Uterus (tissue), 4 donors: ENCODE data around the gene MMGT1. TPM values are rescaled to one million over a fixed set of nuclear protein-coding genes. Genes with fewer than 3 reads are reported as not detected.

ENCODE experiments used
- DNase-seq, 2 donors: peaks; one replicate each; pipeline ENCODE4 v3.0.0-alpha.2; 2019 to 2020
- H3K27ac ChIP-seq, 2 donors: fragments of 200-600 bp; sonication (generic); 1 replicate in 1 of 2; 2 replicates in 1 of 2; pipeline ENCODE4 v1.5.1; 2016 to 2018
- H3K27me3 ChIP-seq, 2 donors: fragments of 200-600 bp; sonication (generic); one replicate each; pipeline ENCODE4 v1.5.1; 2018 to 2019; ENCODE audit warnings: control low read depth in 1 of 2
- H3K36me3 ChIP-seq, 2 donors: fragments of 200-600 bp; sonication (generic); one replicate each; pipeline ENCODE4 v1.5.1; 2019; ENCODE audit warnings: control low read depth in 1 of 2
- H3K4me1 ChIP-seq, 2 donors: fragments of 200-600 bp; sonication (generic); one replicate each; pipeline ENCODE4 v1.5.1; 2018 to 2019; ENCODE audit warnings: control low read depth in 1 of 2
- H3K4me3 ChIP-seq, 2 donors: fragments of 200-600 bp; sonication (generic); 1 replicate in 1 of 2; 2 replicates in 1 of 2; pipeline ENCODE4 v1.5.1; 2018 to 2019; ENCODE audit warnings: mild to moderate bottlenecking in 1 of 2
- H3K9me3 ChIP-seq, 2 donors: fragments of 200-600 bp; sonication (generic); one replicate each; pipeline ENCODE4 v1.5.1; 2019; ENCODE audit warnings: control low read depth in 1 of 2
- CTCF ChIP-seq, 4 experiments: fragments of 200-600 bp in 2 of 4; fragments of 450-650 bp in 2 of 4; sonication (generic) in 2 of 4; IDR thresholded peaks; one replicate each; pipeline ENCODE4 v1.5.1; 2016 to 2019; ENCODE audit warnings: antibody characterized with exemption in 4 of 4, mild to moderate bottlenecking in 2 of 4, moderate library complexity in 1 of 4
- POLR2A ChIP-seq, 2 donors: fragments of 450-650 bp; IDR thresholded peaks; one replicate each; pipeline ENCODE4 v1.6.1; 2016; ENCODE audit warnings: antibody characterized with exemption in 2 of 2, mild to moderate bottlenecking in 1 of 2, moderate library complexity in 1 of 2
- intact Hi-C: fragments of 100-400 bp; cut with DNase I; formaldehyde crosslinking; loops from one replicate; pipeline ENCODE4 v1.15.1; 2023; ENCODE audit warnings: low total_unique reads
- total RNA-seq, 4 donors: library from RNA; depleted of rRNA in 3 of 4; stranded (reverse); fragments of >200 nt in 3 of 4; gene quantifications; one replicate each; pipeline versions ENCODE4 v1.1.0 to v1.2.4, GENCODE V29; 2014 to 2023
- donor health status: DM: yes; HTN: yes; CAD: no.

Gene MMGT1
- total RNA-seq: 10 to 100 TPM in 3 of 4 donors, 1 to 10 TPM in 1; 5.6 to 42.6 (median 23.1) TPM

GRCh38 chrX:135973548-135974278 is at the start of gene MMGT1:
Gene MMGT1 (minus strand): TSS chrX:135973988. CDS start chrX:135973675, 313 bp downstream.
- Histone ChIP-seq H3K9me3 (no peaks in the 10 kb centered on the region), H3K36me3 (no peaks in the 10 kb centered on the region), H3K4me3 (peak within 1 kb of the TSS; percentile 62 to 64), H3K27ac (peak within 1 kb of the TSS; percentile 95 to 96), H3K4me1 (no peaks in the 10 kb centered on the region), H3K27me3 (no peaks in the 10 kb centered on the region)
- DNase-seq: peak; percentile 81 to 86
- intact Hi-C loops: no loop called here
- peak in 1 of 2 donors; percentile 39 for TF ChIP-seq POLR2A (IDR thresholded peaks at IDR 0.05)
- peak in 2 of 4 experiments; percentile 6 to 18 for TF ChIP-seq CTCF (IDR thresholded peaks at IDR 0.05)

- H3K27ac ChIP-seq: no peak overlapping the region
- H3K9me3 ChIP-seq: no peaks in the 10 kb centered on the region
- DNase-seq: no peak
- H3K4me1 ChIP-seq: no peaks in the 10 kb centered on the region
- no peak overlapping the region for H3K4me3 ChIP-seq
- H3K27me3 ChIP-seq: no peaks in the 10 kb centered on the region
- intact Hi-C loops: loop anchor here (10.0 kb wide), 1 partner anchor 193 kb away; no protein-coding TSS in a partner anchor
- H3K36me3 ChIP-seq: no peaks in the 10 kb centered on the region
- TF ChIP-seq CTCF (IDR thresholded peaks at IDR 0.05) (no peak), POLR2A (IDR thresholded peaks at IDR 0.05) (no peak)
Measured at GRCh38 chrX:136021903-136022302, 48.1 kb upstream of the MMGT1 start.

- intact Hi-C loops: loop anchor here (10.0 kb wide), 1 partner anchor 194 kb away; no protein-coding TSS in a partner anchor
Measured at GRCh38 chrX:136021160-136021559, 47.4 kb upstream of the MMGT1 start.

GRCh38 chrX:136019226-136019625 is 45.4 kb upstream of the MMGT1 start:
- Histone ChIP-seq H3K27me3 (no peaks in the 10 kb centered on the region), H3K4me3 (no peak overlapping the region), H3K27ac (no peak overlapping the region), H3K4me1 (no peaks in the 10 kb centered on the region), H3K36me3 (no peaks in the 10 kb centered on the region), H3K9me3 (no peaks in the 10 kb centered on the region)
- no peak for DNase-seq
- TF ChIP-seq CTCF (IDR thresholded peaks at IDR 0.05) (no peak), POLR2A (IDR thresholded peaks at IDR 0.05) (no peak)
- intact Hi-C loops: no loop called here

More at GRCh38 chrX:136021160-136021559, 47.4 kb upstream of the MMGT1 start:
- Histone ChIP-seq H3K9me3 (no peaks in the 10 kb centered on the region), H3K27ac (no peak overlapping the region), H3K27me3 (no peaks in the 10 kb centered on the region), H3K4me3 (no peak overlapping the region), H3K36me3 (no peaks in the 10 kb centered on the region), H3K4me1 (no peaks in the 10 kb centered on the region)
- no peak for DNase-seq
- no peak for TF ChIP-seq CTCF (IDR thresholded peaks at IDR 0.05)
- TF ChIP-seq POLR2A (IDR thresholded peaks at IDR 0.05): no peak

GRCh38 chrX:136016881-136017280 is 43.1 kb upstream of the MMGT1 start:
- Histone ChIP-seq H3K27ac (no peak overlapping the region), H3K4me3 (no peak overlapping the region), H3K27me3 (no peaks in the 10 kb centered on the region), H3K9me3 (no peaks in the 10 kb centered on the region), H3K4me1 (no peaks in the 10 kb centered on the region), H3K36me3 (no peaks in the 10 kb centered on the region)
- no peak for DNase-seq
- intact Hi-C loops: no loop called here
- TF ChIP-seq CTCF (IDR thresholded peaks at IDR 0.05) (no peak), POLR2A (IDR thresholded peaks at IDR 0.05) (no peak)
